ENCODE data around the gene ETV1.

DNA sequence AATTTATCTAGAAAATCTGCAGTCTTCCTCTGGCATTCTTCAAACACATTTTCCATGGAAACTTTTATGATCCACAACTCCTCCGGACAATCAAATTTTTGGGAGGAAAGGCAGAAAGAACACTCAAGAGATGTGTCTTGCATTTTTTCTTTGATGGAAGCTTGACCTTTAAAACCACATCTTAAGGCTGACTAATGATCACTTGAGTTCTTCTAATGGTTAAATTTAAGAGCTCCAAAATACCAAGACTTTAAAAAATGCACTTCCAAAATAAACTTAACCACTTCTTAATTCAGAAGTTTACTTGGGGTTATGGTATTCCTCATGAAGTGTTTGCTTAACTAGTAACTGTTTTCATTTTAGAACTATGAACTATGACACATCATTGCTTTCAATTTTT lies 43.3 kb downstream of the ETV1 start:
- TF ChIP-seq, protein P1, sequence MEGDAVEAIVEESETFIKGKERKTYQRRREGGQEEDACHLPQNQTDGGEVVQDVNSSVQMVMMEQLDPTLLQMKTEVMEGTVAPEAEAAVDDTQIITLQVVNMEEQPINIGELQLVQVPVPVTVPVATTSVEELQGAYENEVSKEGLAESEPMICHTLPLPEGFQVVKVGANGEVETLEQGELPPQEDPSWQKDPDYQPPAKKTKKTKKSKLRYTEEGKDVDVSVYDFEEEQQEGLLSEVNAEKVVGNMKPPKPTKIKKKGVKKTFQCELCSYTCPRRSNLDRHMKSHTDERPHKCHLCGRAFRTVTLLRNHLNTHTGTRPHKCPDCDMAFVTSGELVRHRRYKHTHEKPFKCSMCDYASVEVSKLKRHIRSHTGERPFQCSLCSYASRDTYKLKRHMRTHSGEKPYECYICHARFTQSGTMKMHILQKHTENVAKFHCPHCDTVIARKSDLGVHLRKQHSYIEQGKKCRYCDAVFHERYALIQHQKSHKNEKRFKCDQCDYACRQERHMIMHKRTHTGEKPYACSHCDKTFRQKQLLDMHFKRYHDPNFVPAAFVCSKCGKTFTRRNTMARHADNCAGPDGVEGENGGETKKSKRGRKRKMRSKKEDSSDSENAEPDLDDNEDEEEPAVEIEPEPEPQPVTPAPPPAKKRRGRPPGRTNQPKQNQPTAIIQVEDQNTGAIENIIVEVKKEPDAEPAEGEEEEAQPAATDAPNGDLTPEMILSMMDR (IDR thresholded peaks at IDR 0.05), result no peak
- TF ChIP-seq POLR2AphosphoS5 (IDR thresholded peaks at IDR 0.05) (no peak), POLR2A (IDR thresholded peaks at IDR 0.05) (no peak)

Data from breast epithelium (tissue), 3 donors.